Heart right ventricle (tissue), 16 donors: ENCODE measurements around the gene APC2. TPM values are rescaled to one million over a fixed set of nuclear protein-coding genes. Genes with fewer than 3 reads are reported as not detected.
"Not testable (repeated sequence)": the region's sequence is repeated elsewhere in the genome, so short reads cannot be mapped to it uniquely, and the experiment has no call there.

Experiments
- ATAC-seq, 8 donors: fragments of 200-7000 bp; cut with Tn5 transposase; one replicate each; pipeline ENCODE4 v1.9.1; 2020; ENCODE audit warnings: mild to moderate bottlenecking in 8 of 8, moderate library complexity in 8 of 8, moderate number of reproducible peaks in 1 of 8
- DNase-seq, 2 donors: peaks; one replicate each; pipeline ENCODE4 v3.0.0-alpha.2; 2020
- H3K27ac ChIP-seq, 10 donors: fragments of 200-600 bp; sonication (generic) in 2 of 10; one replicate each; pipeline versions ENCODE4 v1.5.0 to v1.8.0; 2020 to 2022; ENCODE audit warnings: mild to moderate bottlenecking in 3 of 10
- H3K27me3 ChIP-seq, 7 donors: fragments of 200-600 bp; one replicate each; pipeline ENCODE4 v1.8.0; 2021 to 2022; ENCODE audit warnings: mild to moderate bottlenecking in 2 of 7
- H3K36me3 ChIP-seq, 9 donors: fragments of 200-600 bp; sonication (generic) in 1 of 9; one replicate each; pipeline versions ENCODE4 v1.5.0 to v1.8.0; 2020 to 2022; ENCODE audit warnings: mild to moderate bottlenecking in 2 of 9
- H3K4me1 ChIP-seq, 9 donors: fragments of 200-600 bp; sonication (generic) in 1 of 9; one replicate each; pipeline versions ENCODE4 v1.5.0 to v1.8.0; 2020 to 2022; ENCODE audit warnings: mild to moderate bottlenecking in 4 of 9
- H3K4me3 ChIP-seq, 10 donors: fragments of 200-600 bp; sonication (generic) in 2 of 10; one replicate each; pipeline versions ENCODE4 v1.5.0 to v1.8.0; 2020 to 2022; ENCODE audit warnings: mild to moderate bottlenecking in 7 of 10, moderate library complexity in 2 of 10
- H3K9me3 ChIP-seq, 11 donors: fragments of 200-600 bp in 10 of 11; sonication (generic) in 2 of 11; one replicate each; pipeline versions ENCODE4 v1.5.0 to v1.8.0; 2013 to 2022; ENCODE audit warnings: mild to moderate bottlenecking in 2 of 11, control low read depth in 1 of 11, moderate library complexity in 1 of 11
- WGBS, 2 donors: extraction: QIAGEN DNeasy Blood & Tissue Kit; methylation state at CpG; one replicate each; pipeline ENCODE4 v1.1.7; 2013; ENCODE audit warnings: inconsistent platforms in 1 of 2; 5-methylcytosine and 5-hydroxymethylcytosine counted together
- intact Hi-C, 10 donors: fragments of 100-400 bp; cut with DNase I; formaldehyde crosslinking; loops; one replicate each; pipeline versions ENCODE4 v1.11.1 to v1.14.2; 2022
- polyA plus RNA-seq, 2 donors: library from polyadenylated mRNA; stranded (reverse); fragments of 200-250 nt; gene quantifications; one replicate each; pipeline ENCODE4 v1.2.3, GENCODE V29; 2013
- total RNA-seq, 10 donors: library from RNA; stranded (reverse); fragmentation: NEBNext Ultra II Directional in 3 of 10; extraction: Animal tissue kit (Norgen Biotek cat#: 25700) in 3 of 10; gene quantifications; one replicate each; pipeline versions ENCODE4 v1.2.1 to v1.2.4, GENCODE V29; 2021 to 2023
- TF ChIP-seq, protein P1 (sequence below), 9 donors: fragments of 200-600 bp; sonication (generic) in 2 of 9; IDR thresholded peaks; one replicate each; pipeline versions ENCODE4 v1.5.0 to v1.8.0; 2021 to 2022; ENCODE audit warnings: antibody characterized with exemption in 9 of 9, mild to moderate bottlenecking in 5 of 9, moderate library complexity in 1 of 9
- donor health status: Arrhythmogenic right ventricular cardiomyopathy.
- donor health status: ischemic (EF 13 %, LVEDD 7.1; RV severe dilation, severe dysfunction).
- donor health status: healthy with polysubstance abuse.
- donor health status: DM: no; HTN: yes; CAD: no.
- donor health status: DM: no; HTN: no; CAD: no.
- donor health status: ischemic (EF 25% LVEDD 6.9; RV normal size, moderate dysfunction).
- donor health status: ischemic (EF 25% LVEDD 5.7; RV mildly dilated, moderate dysfunction).
- donor health status: healthy.
- donor health status: DM: yes; HTN: yes; CAD: no.
- donor health status: Ischemic cardiomyopathy.
- donor health status: ischemic (EF 35%, LVEDD 5.7; RV mildly dilated, moderate dysfunction).
- donor health status: nonischemic (EF 11% LVEDD 7.7; RV severe dilation, severe dysfunction).
- donor health status: DM: yes; HTN: yes; CAD: no.
- donor health status: PGD.
- donor health status: ischemic (EF 29% LVEDD 5.4; RV normal size, mild dysfunction).
- donor health status: nonischemic (EF 23%, LVEDD 6.1; RV moderate dilation, normal function).

Gene APC2
- total and polyA plus RNA-seq, 12 donors = 0.02 to 0.23 (median 0.09) TPM; not detected in 1

DNA sequence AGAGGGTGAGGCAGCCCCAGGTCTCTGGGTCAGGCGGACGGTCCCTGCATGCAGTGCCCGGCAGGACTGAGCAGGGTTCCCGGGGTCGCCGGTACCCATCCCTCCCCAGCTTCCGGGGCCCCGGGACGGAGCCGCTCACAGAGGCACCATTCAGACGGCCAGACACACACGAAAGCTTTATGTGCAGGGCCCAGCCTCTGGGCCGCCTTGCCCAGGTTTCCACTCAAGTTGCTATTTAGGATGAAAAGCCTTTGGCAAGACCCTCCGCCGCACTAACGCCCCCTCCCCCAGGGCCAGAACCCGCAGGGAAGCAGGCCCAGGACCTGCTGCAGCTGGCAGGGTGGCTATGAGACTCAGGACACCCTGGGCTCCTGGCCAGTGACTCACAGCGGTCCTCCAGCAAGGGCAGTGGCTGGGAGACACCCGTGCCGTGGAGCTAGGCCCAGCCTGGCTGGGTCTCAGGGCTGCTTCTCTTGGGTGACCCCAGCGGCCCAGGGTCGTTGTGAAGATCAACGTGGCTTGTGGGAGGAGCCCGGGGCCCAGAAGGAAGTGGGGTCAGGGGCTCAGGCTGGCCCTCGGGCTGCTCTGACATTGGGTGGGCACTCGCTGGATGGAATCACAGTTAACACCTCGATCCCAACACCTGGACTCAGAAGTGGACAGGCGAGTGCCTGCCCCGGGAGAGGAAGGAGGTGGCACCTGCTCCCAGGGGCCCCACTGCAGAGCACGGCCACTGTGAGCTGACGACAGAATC lies 24.3 kb downstream of the APC2 start:
- H3K4me3 ChIP-seq = no peak overlapping the region
- DNase-seq (peak in 1 of 2 donors; percentile 41), ATAC-seq (peak in 4 of 8 donors; percentile 19 to 41 (median 28))
- H3K9me3 ChIP-seq = no peaks in the 10 kb centered on the region
- H3K4me1 ChIP-seq = peaks cover 26 to 65% (median 42%) of the 10 kb centered on the region in 9 donors
- TF ChIP-seq, protein P1, sequence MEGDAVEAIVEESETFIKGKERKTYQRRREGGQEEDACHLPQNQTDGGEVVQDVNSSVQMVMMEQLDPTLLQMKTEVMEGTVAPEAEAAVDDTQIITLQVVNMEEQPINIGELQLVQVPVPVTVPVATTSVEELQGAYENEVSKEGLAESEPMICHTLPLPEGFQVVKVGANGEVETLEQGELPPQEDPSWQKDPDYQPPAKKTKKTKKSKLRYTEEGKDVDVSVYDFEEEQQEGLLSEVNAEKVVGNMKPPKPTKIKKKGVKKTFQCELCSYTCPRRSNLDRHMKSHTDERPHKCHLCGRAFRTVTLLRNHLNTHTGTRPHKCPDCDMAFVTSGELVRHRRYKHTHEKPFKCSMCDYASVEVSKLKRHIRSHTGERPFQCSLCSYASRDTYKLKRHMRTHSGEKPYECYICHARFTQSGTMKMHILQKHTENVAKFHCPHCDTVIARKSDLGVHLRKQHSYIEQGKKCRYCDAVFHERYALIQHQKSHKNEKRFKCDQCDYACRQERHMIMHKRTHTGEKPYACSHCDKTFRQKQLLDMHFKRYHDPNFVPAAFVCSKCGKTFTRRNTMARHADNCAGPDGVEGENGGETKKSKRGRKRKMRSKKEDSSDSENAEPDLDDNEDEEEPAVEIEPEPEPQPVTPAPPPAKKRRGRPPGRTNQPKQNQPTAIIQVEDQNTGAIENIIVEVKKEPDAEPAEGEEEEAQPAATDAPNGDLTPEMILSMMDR (IDR thresholded peaks at IDR 0.05) = no peak
- H3K36me3 ChIP-seq = peaks cover 0 to 33% (median 0%) of the 10 kb centered on the region in 9 donors
- H3K27me3 ChIP-seq = peaks cover 7 to 45% (median 33%) of the 10 kb centered on the region in 7 donors
- peak overlapping the region in 5 of 10 donors; percentile 36 to 61 (median 58) for H3K27ac ChIP-seq
- intact Hi-C loops = no loop called here
- 68 to 71% methylated on average over 31 of the region's 31 CpGs for WGBS, 2 donors

DNA sequence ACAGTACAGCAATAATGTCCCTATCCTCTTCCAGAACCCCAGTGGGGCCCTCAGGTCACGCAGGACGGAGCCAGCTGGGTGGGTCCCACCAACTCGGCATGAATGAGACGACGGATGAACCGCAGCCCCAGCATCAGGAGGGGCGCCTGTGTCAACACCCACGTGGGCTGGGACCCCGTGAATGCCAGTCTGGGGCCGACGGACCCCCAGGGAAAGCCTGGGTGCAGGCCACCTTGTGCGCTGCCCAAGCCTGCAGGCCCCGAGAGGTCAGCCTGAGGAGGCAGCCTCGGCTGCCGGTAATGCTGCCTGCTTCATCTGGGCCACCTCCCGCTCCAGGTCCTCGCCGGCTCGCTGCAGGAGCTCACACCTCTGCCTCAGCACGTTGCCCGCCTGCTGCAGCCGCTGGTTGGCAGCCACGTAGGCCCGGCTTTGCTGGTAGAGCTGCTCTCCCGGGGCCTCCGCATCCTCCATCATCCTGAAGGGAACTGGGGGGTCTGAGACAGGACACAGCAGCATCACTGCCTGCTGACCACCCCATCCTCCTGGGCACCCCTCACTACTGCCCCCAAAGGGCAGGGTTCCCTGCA lies 24.9 kb downstream of the APC2 start:
- Histone ChIP-seq H3K27ac (peak overlapping the region in 5 of 10 donors; percentile 36 to 61 (median 58)), H3K36me3 (peaks cover 0 to 33% (median 0%) of the 10 kb centered on the region in 9 donors), H3K4me3 (no peak overlapping the region), H3K4me1 (peaks cover 23 to 68% (median 46%) of the 10 kb centered on the region in 9 donors), H3K27me3 (peaks cover 7 to 41% (median 30%) of the 10 kb centered on the region in 7 donors), H3K9me3 (no peaks in the 10 kb centered on the region)
- TF ChIP-seq, protein P1 (IDR thresholded peaks at IDR 0.05) = no peak
- DNase-seq = peak in 1 of 2 donors; percentile 12
- intact Hi-C loops = no loop called here
- 88 to 91% methylated on average over 26 of the region's 26 CpGs for WGBS, 2 donors
- ATAC-seq = no peak

DNA sequence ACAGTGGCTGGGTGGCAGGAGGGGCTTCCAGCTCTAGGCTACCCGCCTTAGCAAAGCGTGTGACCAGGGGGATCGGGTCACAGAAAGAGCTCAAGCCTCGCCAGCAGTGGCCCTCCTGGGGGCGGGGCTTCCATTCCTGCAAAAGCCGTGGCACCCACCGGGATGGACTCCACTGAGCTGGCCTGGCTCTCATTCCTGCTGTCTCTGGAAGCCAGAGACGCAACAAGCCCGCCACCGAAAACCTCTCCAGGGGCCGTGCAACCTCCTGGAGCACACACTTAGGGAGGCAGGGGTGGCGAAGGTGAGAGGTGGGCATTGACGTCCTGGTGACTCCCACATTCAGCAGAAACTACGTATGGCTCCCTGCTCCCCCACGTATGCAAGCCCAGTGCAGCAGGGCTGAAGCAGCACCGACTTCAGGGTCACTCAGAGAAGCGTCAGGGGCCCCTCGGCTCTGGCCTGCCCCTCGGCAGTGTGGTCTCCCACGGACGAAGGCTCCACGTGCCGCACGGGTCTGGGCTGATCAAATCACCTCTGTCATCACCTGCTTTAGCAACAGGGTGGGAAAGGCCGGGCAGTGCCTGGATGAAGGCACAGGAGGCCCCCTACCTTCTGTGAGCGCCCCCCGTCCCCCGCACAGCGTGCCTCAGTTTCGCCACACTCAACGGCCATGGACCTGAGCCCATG lies 26.0 kb downstream of the APC2 start:
- intact Hi-C loops = no loop called here

DNA sequence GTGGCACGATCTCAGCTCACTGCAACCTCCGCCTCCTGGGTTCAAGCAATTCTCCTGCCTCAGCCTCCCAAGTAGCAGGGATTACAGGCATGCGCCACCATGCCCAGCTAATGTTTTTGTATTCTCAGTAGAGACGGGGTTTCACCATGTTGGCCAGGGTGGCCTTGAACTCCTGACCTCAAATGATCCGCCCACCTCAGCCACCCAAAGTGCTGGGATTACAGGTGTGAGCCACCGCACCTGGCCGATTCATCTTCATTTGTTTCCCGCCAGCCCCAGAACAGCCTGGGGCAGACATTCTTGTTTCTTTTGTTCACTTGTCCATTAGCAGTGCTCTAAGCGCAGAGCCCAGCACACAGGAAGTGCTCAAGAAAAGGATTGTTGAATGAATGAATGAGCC lies 27.1 kb downstream of the APC2 start:
- ATAC-seq, intact Hi-C loops, H3K4me3 ChIP-seq, DNase-seq, H3K9me3 ChIP-seq, H3K27ac ChIP-seq: not testable (repeated sequence)
- Histone ChIP-seq H3K36me3 (peaks cover 0 to 33% (median 0%) of the 10 kb centered on the region in 9 donors), H3K4me1 (peaks cover 8 to 47% (median 24%) of the 10 kb centered on the region in 9 donors), H3K27me3 (peaks cover 0 to 19% (median 10%) of the 10 kb centered on the region in 7 donors)
- 96 to 97% methylated on average over 9 of the region's 9 CpGs for WGBS, 2 donors

More for the DNA sequence above, 26.0 kb downstream of the APC2 start:
- peaks cover 4 to 31% (median 20%) of the 10 kb centered on the region in 7 donors for H3K27me3 ChIP-seq
- no peak overlapping the region for H3K4me3 ChIP-seq
- no peak overlapping the region for H3K27ac ChIP-seq
- no peaks in the 10 kb centered on the region for H3K9me3 ChIP-seq
- H3K4me1 ChIP-seq = peaks cover 13 to 58% (median 35%) of the 10 kb centered on the region in 9 donors
- no peak for ATAC-seq
- H3K36me3 ChIP-seq = peaks cover 0 to 33% (median 0%) of the 10 kb centered on the region in 9 donors
- DNase-seq = peak in 1 of 2 donors; percentile 11
- WGBS, 2 donors = 90 to 91% methylated on average over 31 of the region's 31 CpGs
- TF ChIP-seq, protein P1 (IDR thresholded peaks at IDR 0.05) = no peak
